GM18870 (cell line): ENCODE measurements around the gene COL5A3.
"Not testable (repeated sequence)": the region's sequence is repeated elsewhere in the genome, so short reads cannot be mapped to it uniquely, and the experiment has no call there.

ENCODE experiments used
- ATAC-seq: cut with Tn5 transposase; IDR thresholded peaks from one replicate; pipeline ENCODE4 v1.9.1; 2021; ENCODE audit warnings: moderate library complexity; ENCODE audit not compliant: unreplicated experiment

The COL5A3 gene

GRCh38 chr19:10010247-10010691 lies at the start of gene COL5A3:
COL5A3 (minus strand) TSS chr19:10010504; CDS start chr19:10010385, 119 bp downstream.
- ATAC-seq: no peak

GRCh38 chr19:10052602-10053360 lies 42.5 kb upstream of the COL5A3 start:
- no peak for ATAC-seq

GRCh38 chr19:10049626-10050025 lies 39.3 kb upstream of the COL5A3 start:
- ATAC-seq: no peak

GRCh38 chr19:10045371-10045770 lies 35.1 kb upstream of the COL5A3 start:
- ATAC-seq: no peak

- ATAC-seq: no peak
Observed at GRCh38 chr19:10044390-10044789, 34.1 kb upstream of the COL5A3 start.

- no peak for ATAC-seq
Observed at GRCh38 chr19:10043286-10043927, 33.1 kb upstream of the COL5A3 start.

- ATAC-seq: no peak
Observed at GRCh38 chr19:10037809-10038208, 27.5 kb upstream of the COL5A3 start.

- ATAC-seq: no peak
Observed at GRCh38 chr19:10037367-10037766, 27.1 kb upstream of the COL5A3 start.

GRCh38 chr19:10036601-10037071 lies 26.3 kb upstream of the COL5A3 start:
- ATAC-seq: no peak

- ATAC-seq: no peak
Observed at GRCh38 chr19:10033614-10034013, 23.3 kb upstream of the COL5A3 start.

GRCh38 chr19:10027158-10027997 lies 17.1 kb upstream of the COL5A3 start:
- no peak for ATAC-seq

- no peak for ATAC-seq
Observed at GRCh38 chr19:10026744-10027143, 16.4 kb upstream of the COL5A3 start.

- not testable (repeated sequence) for ATAC-seq
Observed at GRCh38 chr19:10023096-10023495, 12.8 kb upstream of the COL5A3 start.

GRCh38 chr19:10021863-10022262 lies 11.6 kb upstream of the COL5A3 start:
- no peak for ATAC-seq

- no peak for ATAC-seq
Observed at GRCh38 chr19:10021446-10021845, 11.1 kb upstream of the COL5A3 start.

GRCh38 chr19:10020851-10021250 lies 10.5 kb upstream of the COL5A3 start:
- no peak for ATAC-seq

GRCh38 chr19:10019246-10019645 lies 8.9 kb upstream of the COL5A3 start:
- no peak for ATAC-seq

- no peak for ATAC-seq
Observed at GRCh38 chr19:10018786-10019185, 8.5 kb upstream of the COL5A3 start.

- no peak for ATAC-seq
Observed at GRCh38 chr19:10018263-10018662, 8.0 kb upstream of the COL5A3 start.

GRCh38 chr19:10013834-10014618 lies 3.7 kb upstream of the COL5A3 start:
- no peak for ATAC-seq

GRCh38 chr19:10013316-10013715 lies 3.0 kb upstream of the COL5A3 start, which contains the start of gene RDH8:
RDH8 (plus strand) TSS chr19:10013483; CDS start chr19:10013498, 15 bp downstream.
- ATAC-seq: no peak
